ENCODE data around the gene COPRS. TPM values are rescaled to one million over a fixed set of nuclear protein-coding genes. Genes with fewer than 3 reads are reported as not detected.
"Not testable (repeated sequence)": the region's sequence is repeated elsewhere in the genome, so short reads cannot be mapped to it uniquely, and the experiment has no call there.

Gene COPRS
- total and polyA plus RNA-seq, 7 donors: 29.4 to 216 (median 135) TPM

DNA sequence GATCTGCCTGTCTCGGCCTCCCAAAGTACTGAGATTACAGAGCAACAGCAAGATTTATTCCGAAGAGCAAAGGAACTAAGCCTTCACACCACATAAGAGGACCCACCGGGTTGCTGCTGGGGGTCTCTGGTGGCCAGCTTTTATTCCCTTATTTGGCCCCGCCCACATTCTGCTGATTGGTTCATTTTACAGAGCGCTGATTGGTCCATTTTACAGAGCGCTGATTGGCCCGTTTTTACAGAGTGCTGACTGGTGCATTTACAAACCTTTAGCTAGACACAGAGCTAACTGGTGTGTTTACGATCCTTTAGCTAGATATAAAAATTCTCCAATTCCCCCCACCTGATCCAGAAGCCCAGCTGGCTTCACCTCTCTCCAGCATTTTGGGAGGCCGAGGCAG lies 26.3 kb downstream of the COPRS start:
- Histone ChIP-seq H3K4me3 (no peak overlapping the region), H3K4me1 (peaks cover 0 to 3% (median 0%) of the 10 kb centered on the region in 4 donors), H3K27me3 (no peaks in the 10 kb centered on the region), H3K9me3 (no peaks in the 10 kb centered on the region), H3K36me3 (no peaks in the 10 kb centered on the region), H3K27ac (no peak overlapping the region)
- WGBS, 2 donors: 89 to 90% methylated on average over 9 of the region's 9 CpGs
- no peak for DNase-seq
- intact Hi-C loops (cut with DNase I): no loop called here
- no peak for TF ChIP-seq EP300 (IDR thresholded peaks at IDR 0.05)
- TF ChIP-seq POLR2AphosphoS5 (IDR thresholded peaks at IDR 0.05): no peak
- TF ChIP-seq POLR2A (IDR thresholded peaks at IDR 0.05): no peak
- TF ChIP-seq, protein P1, sequence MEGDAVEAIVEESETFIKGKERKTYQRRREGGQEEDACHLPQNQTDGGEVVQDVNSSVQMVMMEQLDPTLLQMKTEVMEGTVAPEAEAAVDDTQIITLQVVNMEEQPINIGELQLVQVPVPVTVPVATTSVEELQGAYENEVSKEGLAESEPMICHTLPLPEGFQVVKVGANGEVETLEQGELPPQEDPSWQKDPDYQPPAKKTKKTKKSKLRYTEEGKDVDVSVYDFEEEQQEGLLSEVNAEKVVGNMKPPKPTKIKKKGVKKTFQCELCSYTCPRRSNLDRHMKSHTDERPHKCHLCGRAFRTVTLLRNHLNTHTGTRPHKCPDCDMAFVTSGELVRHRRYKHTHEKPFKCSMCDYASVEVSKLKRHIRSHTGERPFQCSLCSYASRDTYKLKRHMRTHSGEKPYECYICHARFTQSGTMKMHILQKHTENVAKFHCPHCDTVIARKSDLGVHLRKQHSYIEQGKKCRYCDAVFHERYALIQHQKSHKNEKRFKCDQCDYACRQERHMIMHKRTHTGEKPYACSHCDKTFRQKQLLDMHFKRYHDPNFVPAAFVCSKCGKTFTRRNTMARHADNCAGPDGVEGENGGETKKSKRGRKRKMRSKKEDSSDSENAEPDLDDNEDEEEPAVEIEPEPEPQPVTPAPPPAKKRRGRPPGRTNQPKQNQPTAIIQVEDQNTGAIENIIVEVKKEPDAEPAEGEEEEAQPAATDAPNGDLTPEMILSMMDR (IDR thresholded peaks at IDR 0.05): no peak

DNA sequence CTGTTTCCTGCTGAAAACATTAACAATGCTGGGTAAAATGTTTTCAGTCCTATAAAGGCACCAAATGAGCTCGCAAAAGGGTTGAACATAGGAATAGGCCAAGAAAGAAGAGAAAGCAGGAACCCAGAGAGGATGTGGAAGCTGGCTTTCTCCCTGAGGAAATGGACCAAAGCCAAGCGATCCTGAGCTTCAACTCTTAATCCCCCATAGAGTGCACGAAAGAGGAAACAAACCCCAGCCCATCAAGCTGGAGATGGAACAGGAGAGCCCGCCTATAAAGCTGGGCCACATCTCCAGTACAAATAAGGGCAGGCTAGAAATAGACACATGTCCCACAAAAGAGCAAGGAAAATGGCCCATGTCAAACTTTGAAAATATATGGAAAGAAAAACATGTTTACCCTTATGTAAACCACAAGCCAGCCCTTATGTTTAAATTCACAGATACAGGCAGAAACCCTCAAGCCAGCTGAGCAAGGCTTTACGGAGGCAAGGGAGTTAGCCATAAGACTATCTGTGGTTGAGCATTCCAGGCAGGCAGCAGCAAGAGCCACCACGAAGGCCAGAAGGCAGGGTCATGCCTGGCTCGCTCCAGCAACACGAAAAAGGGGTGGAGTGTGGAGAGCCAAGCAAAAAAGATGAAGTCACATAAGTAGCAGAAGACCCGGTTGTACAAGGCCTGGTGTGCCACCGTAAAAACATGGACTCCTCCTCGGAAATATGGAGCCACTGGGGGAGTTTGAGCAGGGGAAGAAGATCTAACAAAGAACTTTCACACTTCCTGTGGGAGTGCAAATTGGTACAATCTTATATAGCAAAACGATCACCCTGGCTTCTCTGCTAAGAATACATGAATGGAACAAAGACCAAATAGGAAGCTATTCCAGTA lies 27.8 kb downstream of the COPRS start:
- 77 to 83% methylated on average over 12 of the region's 12 CpGs for WGBS, 2 donors
- no peaks in the 10 kb centered on the region for H3K27me3 ChIP-seq
- H3K4me3 ChIP-seq: no peak overlapping the region
- TF ChIP-seq, protein P1 (IDR thresholded peaks at IDR 0.05): no peak
- no peak for TF ChIP-seq POLR2A (IDR thresholded peaks at IDR 0.05)
- no peak for TF ChIP-seq EP300 (IDR thresholded peaks at IDR 0.05)
- TF ChIP-seq POLR2AphosphoS5 (IDR thresholded peaks at IDR 0.05): no peak
- no peaks in the 10 kb centered on the region for H3K9me3 ChIP-seq
- peaks cover 0 to 7% (median 0%) of the 10 kb centered on the region in 4 donors for H3K4me1 ChIP-seq
- no peak overlapping the region for H3K27ac ChIP-seq
- no peaks in the 10 kb centered on the region for H3K36me3 ChIP-seq
- DNase-seq: no peak
- intact Hi-C loops (cut with DNase I): no loop called here

DNA sequence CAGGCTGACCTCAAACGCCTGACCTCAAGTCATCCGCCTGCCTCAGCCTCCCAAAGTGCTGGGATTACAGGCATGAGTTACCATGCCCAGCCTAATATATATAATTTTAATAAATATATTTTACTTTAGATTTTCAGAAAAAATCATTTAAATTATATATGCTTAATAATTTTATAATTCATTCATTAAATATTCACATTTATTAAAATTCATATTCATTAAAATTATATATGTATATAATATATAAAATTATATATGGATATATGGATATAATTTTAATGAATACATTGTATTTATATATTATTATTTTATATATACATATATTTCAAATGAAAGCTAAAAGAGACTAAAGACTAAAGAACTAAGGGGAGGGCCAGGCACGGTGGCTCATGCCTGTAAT lies 29.4 kb downstream of the COPRS start:
- H3K36me3 ChIP-seq: no peaks in the 10 kb centered on the region
- DNase-seq: no peak
- H3K27me3 ChIP-seq: no peaks in the 10 kb centered on the region
- H3K4me1 ChIP-seq: peaks cover 0 to 15% (median 8%) of the 10 kb centered on the region in 4 donors
- no peak overlapping the region for H3K27ac ChIP-seq
- TF ChIP-seq, protein P1 (IDR thresholded peaks at IDR 0.05): no peak
- TF ChIP-seq POLR2A (IDR thresholded peaks at IDR 0.05): no peak
- no peak for TF ChIP-seq POLR2AphosphoS5 (IDR thresholded peaks at IDR 0.05)
- TF ChIP-seq EP300 (IDR thresholded peaks at IDR 0.05): no peak
- no peaks in the 10 kb centered on the region for H3K9me3 ChIP-seq
- H3K4me3 ChIP-seq: no peak overlapping the region
- WGBS, 2 donors: 93 to 96% methylated on average over 3 of the region's 3 CpGs
- intact Hi-C loops (cut with DNase I): no loop called here

DNA sequence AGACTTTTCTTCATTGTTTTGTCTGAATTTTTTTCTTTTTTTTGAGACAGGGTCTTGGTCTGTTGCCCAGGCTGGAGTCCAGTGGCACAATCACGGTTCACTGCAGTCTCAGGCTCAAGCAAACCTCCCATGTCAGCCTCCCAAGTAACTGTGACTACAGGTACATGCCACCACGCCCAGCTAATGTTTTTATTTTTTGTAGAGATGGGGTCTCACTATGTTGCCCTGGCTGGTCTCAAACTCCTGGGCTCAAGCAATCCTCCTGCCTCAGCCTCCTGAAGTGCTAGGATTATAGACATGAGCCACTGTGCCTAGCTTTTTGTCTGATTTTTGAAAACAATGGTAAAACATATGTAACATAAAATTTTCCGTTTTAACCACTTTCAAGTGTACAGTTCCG lies 30.1 kb downstream of the COPRS start:
- H3K9me3 ChIP-seq; intact Hi-C loops (cut with DNase I); H3K27me3 ChIP-seq; H3K27ac ChIP-seq; DNase-seq; H3K36me3 ChIP-seq; H3K4me3 ChIP-seq: not testable (repeated sequence)
- WGBS, 2 donors: 94 to 95% methylated on average over 4 of the region's 4 CpGs
- peaks cover 0 to 20% (median 14%) of the 10 kb centered on the region in 4 donors for H3K4me1 ChIP-seq

DNA sequence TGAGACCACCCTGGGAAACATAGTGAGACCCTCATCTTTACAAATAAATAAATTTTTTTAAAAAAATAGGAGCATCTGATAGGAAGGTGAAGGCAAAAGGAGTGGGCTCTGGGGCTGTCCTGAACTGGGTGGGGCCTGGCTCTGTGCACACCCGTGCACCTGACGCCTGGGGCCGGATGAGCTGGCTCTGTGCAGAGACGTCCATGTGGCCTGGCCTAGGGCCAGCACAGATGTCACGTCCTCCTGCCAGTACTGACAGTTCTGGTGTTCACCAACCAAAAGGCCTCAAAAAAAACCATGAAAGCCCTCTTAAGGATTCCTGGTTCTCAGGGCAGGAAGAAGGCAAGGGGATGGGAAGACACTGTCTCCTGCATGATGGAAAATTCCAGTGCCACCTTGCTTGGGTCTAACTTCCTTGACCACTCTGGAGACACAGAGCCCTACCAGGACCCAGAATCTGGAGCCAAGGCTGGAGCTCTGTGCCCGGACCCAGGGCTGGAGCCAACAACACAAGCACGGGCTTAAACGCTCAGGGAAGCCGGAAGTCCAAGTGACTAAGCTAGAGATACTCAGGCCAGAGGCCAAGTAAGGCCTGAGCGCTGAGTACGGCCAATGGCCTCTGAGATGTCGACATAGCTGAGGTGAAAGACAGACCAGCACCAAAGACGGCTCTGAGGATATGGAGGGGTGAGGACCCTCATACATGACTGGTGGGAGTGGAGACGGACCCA lies 32.9 kb downstream of the COPRS start:
- H3K27ac ChIP-seq: no peak overlapping the region
- TF ChIP-seq, protein P1 (IDR thresholded peaks at IDR 0.05): no peak
- no peak for TF ChIP-seq EP300 (IDR thresholded peaks at IDR 0.05)
- TF ChIP-seq POLR2AphosphoS5 (IDR thresholded peaks at IDR 0.05): no peak
- no peak for TF ChIP-seq POLR2A (IDR thresholded peaks at IDR 0.05)
- no peak for DNase-seq

More for the DNA sequence above, 32.9 kb downstream of the COPRS start:
- Histone ChIP-seq H3K27me3 (no peaks in the 10 kb centered on the region), H3K4me1 (peaks cover 0 to 20% (median 14%) of the 10 kb centered on the region in 4 donors), H3K36me3 (no peaks in the 10 kb centered on the region), H3K9me3 (no peaks in the 10 kb centered on the region), H3K4me3 (no peak overlapping the region)
- WGBS, 2 donors: 62 to 63% methylated on average over 14 of the region's 14 CpGs
- intact Hi-C loops (cut with DNase I): no loop called here

Measured in sigmoid colon (tissue), 7 donors.